ENCODE data around the gene SPAG7. TPM values are rescaled to one million over a fixed set of nuclear protein-coding genes. Genes with fewer than 3 reads are reported as not detected.

The SPAG7 gene
- total and polyA plus RNA-seq, 2 of the 8 experiments (the other 6 are each of a cell fraction or from before 2014, with no cell fraction given): 74.2 to 81.9 TPM

GRCh38 chr17:4948166-4948930 lies 19.3 kb downstream of the SPAG7 start, which contains the start of gene PFN1:
Gene PFN1, minus strand, starts transcription at chr17:4948530. Its CDS starts 136 bp downstream, at chr17:4948394.
- Histone ChIP-seq H3K9ac (replicated peaks in 1 of 4; ENCODE audit: extremely low read depth in 1 of 4, low read depth in 3 of 4, low read length in 3 of 4) (peak within 1 kb of the TSS; percentile 91 to 99 (median 95)), H2BK12ac (ENCODE audit: low read depth, low read length) (peak within 1 kb of the TSS; percentile 87; the same call in 1 of the 2 replicates), H4K91ac (replicated peaks; ENCODE audit: insufficient read length, low read length) (peak within 1 kb of the TSS; percentile 99), H3K23ac (ENCODE audit: insufficient read length) (no peak within 1 kb of the TSS), H4K5ac (ENCODE audit: insufficient read length, low read depth, low read length) (peak within 1 kb of the TSS; percentile 97), H2BK120ac (replicated peaks; ENCODE audit: low read depth, low read length) (peak within 1 kb of the TSS; percentile 51), H2BK5ac (ENCODE audit: low read depth, low read length) (peak within 1 kb of the TSS; percentile 98), H2BK15ac (ENCODE audit: low read length) (peak within 1 kb of the TSS; percentile 81; the same call in 1 of the 2 replicates), H3K27me3 (replicated peaks in 1 of 4; ENCODE audit: control insufficient read depth in 3 of 4, extremely low read depth in 1 of 4, insufficient read depth in 3 of 4, low read length in 3 of 4) (no peaks in the 10 kb centered on the region), H3K79me2 (ENCODE audit: control insufficient read depth in 1 of 2, insufficient read depth in 2 of 2, low read length in 2 of 2) (peaks cover 8 to 39% of the 10 kb centered on the region in 2 experiments), H3K9me3 (ENCODE audit: insufficient read depth in 2 of 2, low read depth in 1 of 2, low read length in 1 of 2) (no peaks in the 10 kb centered on the region), H3K14ac (ENCODE audit: insufficient read length) (no peak within 1 kb of the TSS), H3K27ac (ENCODE audit: low read depth, low read length) (peak within 1 kb of the TSS; percentile 94), H3K4ac (replicated peaks; ENCODE audit: insufficient read length, low read depth, low read length) (peak within 1 kb of the TSS; percentile 96), H2AFZ (ENCODE audit: low read length) (no peak within 1 kb of the TSS), H4K20me1 (replicated peaks in 1 of 2; ENCODE audit: control insufficient read depth in 1 of 2, insufficient read depth in 2 of 2, low read length in 2 of 2) (peaks cover 16 to 19% of the 10 kb centered on the region in 2 experiments), H2AK5ac (ENCODE audit: low read depth, low read length) (peak within 1 kb of the TSS; percentile 53; the same call in 1 of the 2 replicates), H3K23me2 (ENCODE audit: low read depth, low read length) (peaks cover 18% of the 10 kb centered on the region), H3K4me1 (replicated peaks in 1 of 4; ENCODE audit: control insufficient read depth in 3 of 4, insufficient read depth in 4 of 4, low read length in 3 of 4) (peaks cover 4 to 17% (median 10%) of the 10 kb centered on the region in 4 experiments), H3K56ac (replicated peaks; ENCODE audit: insufficient read length, low read depth, low read length) (peak within 1 kb of the TSS; percentile 98), H3K79me1 (ENCODE audit: low read depth, low read length) (0 out of 2 replicates have a peak, but pooled peaks cover 2% of the 10 kb centered on the region), H4K8ac (ENCODE audit: extremely low read depth, insufficient read depth, low read length) (peak within 1 kb of the TSS; percentile 96), H3K4me3 (ENCODE audit: extremely low read depth in 1 of 4, insufficient read depth in 2 of 4, low read depth in 3 of 4, low read length in 4 of 4) (peak within 1 kb of the TSS; percentile 87 to 99 (median 96)), H3K36me3 (ENCODE audit: control insufficient read depth in 2 of 4, insufficient read depth in 4 of 4, low read length in 3 of 4) (peaks cover 2 to 30% (median 22%) of the 10 kb centered on the region in 4 experiments), H3K18ac (ENCODE audit: extremely low read depth, low read length) (peak within 1 kb of the TSS; percentile 99), H3K4me2 (ENCODE audit: insufficient read depth in 1 of 2, low read depth in 2 of 2, low read length in 2 of 2) (peak within 1 kb of the TSS; percentile 87 to 95), H2BK20ac (ENCODE audit: low read length) (0 out of 2 replicates have a peak within 1 kb of the TSS, but pooled peaks have one; percentile 48)
- FAIRE-seq (no peak), DNase-seq (ENCODE audit: low read depth in 1 of 2, low spot score in 2 of 2) (peak in 1 of 2 experiments; percentile 74)
- POLR2A ChIA-PET (ENCODE audit: partially characterized antibody): interaction anchor here (0.6 to 32.4 kb wide), 21 partner anchors 1 to 338 kb away, joined by 3 to 987 read pairs (median 7); partner anchors contain the start of genes C17orf107, CAMTA2, ENO3 and GP1BA
- CTCF ChIA-PET (ENCODE audit: partially characterized antibody): interaction anchor here (0.7 to 2.1 kb wide), 3 partner anchors 8 to 19 kb away, joined by 3 to 5 read pairs (median 3); partner anchors contain the start of genes RNF167 and SLC25A11
- 0% methylated on average over 21 of the region's 59 CpGs; no CpG with 5 or more reads in 1 of the 2 experiments for WGBS, 2 experiments (ENCODE audit: extremely low coverage in 1 of 2, insufficient coverage in 1 of 2, insufficient read length in 1 of 2, insufficient replicate concordance in 2 of 2, low coverage in 1 of 2, low lambda C conversion rate in 2 of 2, missing lambda C conversion rate in 1 of 2)
- peak; percentile 15; the same call in 1 of the 2 replicates for TF ChIP-seq SP1 (IDR thresholded peaks at IDR 0.05; ENCODE audit: low read depth, low read length)
- peak; percentile 67 to 68 for TF ChIP-seq POLR2A (IDR thresholded peaks at IDR 0.05; ENCODE audit: control extremely low read depth in 1 of 2, low read depth in 2 of 2, low read length in 2 of 2)
- TF ChIP-seq PHF8 (conservative IDR thresholded peaks at IDR 0.05; ENCODE audit: low read depth, low read length): peak; percentile 84
- no peak for TF ChIP-seq GTF2F1 (IDR thresholded peaks at IDR 0.05; ENCODE audit: borderline replicate concordance, low read depth, low read length)
- TF ChIP-seq NRF1 (IDR thresholded peaks at IDR 0.05; ENCODE audit: low read depth, low read length): no peak
- peak; percentile 16; the same call in 1 of the 2 replicates for TF ChIP-seq TBP (IDR thresholded peaks at IDR 0.05; ENCODE audit: low read depth, low read length)
- peak; percentile 80 for TF ChIP-seq TAF7 (optimal IDR thresholded peaks at IDR 0.05; ENCODE audit: borderline replicate concordance, low read depth, low read length)
- TF ChIP-seq EP300 (IDR thresholded peaks at IDR 0.05; ENCODE audit: borderline replicate concordance in 1 of 2, low read depth in 2 of 2, low read length in 2 of 2): no peak
- peak; percentile 56 to 83; a peak in 2 of 4 replicates for TF ChIP-seq SIN3A (conservative IDR thresholded peaks at IDR 0.05 in 1 of 2, IDR thresholded peaks at IDR 0.05 in 1 of 2; ENCODE audit: low read depth in 1 of 2, low read length in 2 of 2)
- peak; percentile 19; the same call in 1 of the 2 replicates for TF ChIP-seq POLR2AphosphoS5 (IDR thresholded peaks at IDR 0.05; ENCODE audit: low read depth, low read length)
- peak; percentile 67 for TF ChIP-seq TAF1 (IDR thresholded peaks at IDR 0.05; ENCODE audit: low read depth, low read length)
